Measurements from ENCODE around the gene S100A1. TPM values are rescaled to one million over a fixed set of nuclear protein-coding genes. Genes with fewer than 3 reads are reported as not detected.

The S100A1 gene
- total and polyA plus RNA-seq, 2 of the 13 experiments (the other 11 are each of a cell fraction or from before 2014, with no cell fraction given), result 120 to 251 TPM

- TF ChIP-seq ZNF646 (CRISPR knock-in tag; IDR thresholded peaks at IDR 0.05) (no peak), ZBTB34 (CRISPR knock-in tag; IDR thresholded peaks at IDR 0.05) (peak; percentile 32; the same call in 1 of the 2 replicates), NPAS2 (CRISPR knock-in tag; IDR thresholded peaks at IDR 0.05; ENCODE audit: borderline replicate concordance) (no peak), ZNF850 (CRISPR knock-in tag; conservative IDR thresholded peaks at IDR 0.05) (no peak; the same call in 1 of the 2 replicates), RFXANK (CRISPR knock-in tag; IDR thresholded peaks at IDR 0.05) (no peak), TERF1 (CRISPR knock-in tag; IDR thresholded peaks at IDR 0.05) (no peak), ZNF282 (IDR thresholded peaks at IDR 0.05; ENCODE audit: partially characterized antibody) (no peak), GPN1 (CRISPR knock-in tag; IDR thresholded peaks at IDR 0.05; ENCODE audit: borderline replicate concordance) (no peak), MIER3 (CRISPR knock-in tag; IDR thresholded peaks at IDR 0.05; ENCODE audit: borderline replicate concordance) (peak; percentile 41; the same call in 1 of the 2 replicates), FOXO1 (CRISPR knock-in tag; IDR thresholded peaks at IDR 0.05) (no peak; the same call in 1 of the 2 replicates), TEAD2 (CRISPR knock-in tag; IDR thresholded peaks at IDR 0.05) (no peak), ZNF761 (CRISPR knock-in tag; conservative IDR thresholded peaks at IDR 0.05) (0 out of 2 replicates have a peak, but pooled peaks have one; percentile 31), ZNF724P (CRISPR knock-in tag; IDR thresholded peaks at IDR 0.05; ENCODE audit: borderline replicate concordance) (no peak), ZMYM3 (CRISPR knock-in tag; IDR thresholded peaks at IDR 0.05) (0 out of 2 replicates have a peak, but pooled peaks have one; percentile 10), ZNF33A (CRISPR knock-in tag; IDR thresholded peaks at IDR 0.05; ENCODE audit: borderline replicate concordance) (no peak), ZNF564 (CRISPR knock-in tag; IDR thresholded peaks at IDR 0.05) (peak; percentile 58; the same call in 1 of the 2 replicates), ZBTB44 (CRISPR knock-in tag; IDR thresholded peaks at IDR 0.05) (peak; percentile 52; the same call in 1 of the 2 replicates)
These were observed 5.8 kb downstream of the S100A1 start, which contains the start of gene CHTOP (continued) for GRCh38 chr1:153633754-153634665.
